ENCODE results near the gene CYP51A1.

- no peak for TF ChIP-seq CTCF (IDR thresholded peaks at IDR 0.05; ENCODE audit: low read depth, low read length, poor library complexity, severe bottlenecking)
- TF ChIP-seq EZH2phosphoT487 (IDR thresholded peaks at IDR 0.05; ENCODE audit: borderline replicate concordance, low read length) = no peak
Observed at GRCh38 chr7:92072121-92072520, 62.2 kb downstream of the CYP51A1 start.

Measured in DOHH2 (cell line).